Measurements from ENCODE around the gene CLDN4. TPM values are rescaled to one million over a fixed set of nuclear protein-coding genes. Genes with fewer than 3 reads are reported as not detected.
"Not testable (repeated sequence)": the region's sequence is repeated elsewhere in the genome, so short reads cannot be mapped to it uniquely, and the experiment has no call there.

Gene CLDN4
- total RNA-seq, 1 experiment from 2014 or later: 234 TPM

- no peaks in the 10 kb centered on the region for H3K36me3 ChIP-seq (ENCODE audit: control insufficient read depth in 1 of 2, insufficient read depth in 2 of 2, low read length in 2 of 2)
- H3K4me3 ChIP-seq (replicated peaks in 1 of 2; ENCODE audit: low read depth in 1 of 2, low read length in 2 of 2): no peak overlapping the region
- BruUV-seq (replicated peaks): no TSS peak
- H3K27me3 ChIP-seq (ENCODE audit: insufficient read depth, low read length): no peaks in the 10 kb centered on the region
- no peaks in the 10 kb centered on the region for H3K79me2 ChIP-seq (ENCODE audit: insufficient read depth, low read length)
- H3K4me2 ChIP-seq (ENCODE audit: low read length): no peak overlapping the region
- intact Hi-C loops (cut with micrococcal nuclease): no loop called here
- CTCF ChIA-PET: no interaction called here
- no peak for DNase-seq (ENCODE audit: low read depth, low spot score)
- RAD21 ChIA-PET (ENCODE audit: low non-redundant PET in 1 of 2, low total read pairs in 2 of 2, uncharacterized antibody in 2 of 2, unreplicated experiment in 2 of 2): interaction anchor here (0.6 to 0.9 kb wide), 2 partner anchors 20 to 22 kb away, joined by 3 to 5 read pairs; no protein-coding TSS in a partner anchor
- no peaks in the 10 kb centered on the region for H3K9me2 ChIP-seq (ENCODE audit: insufficient read depth)
- no peak for TF ChIP-seq FOSL1 (IDR thresholded peaks at IDR 0.05; ENCODE audit: low read depth)
- TF ChIP-seq, protein P1, sequence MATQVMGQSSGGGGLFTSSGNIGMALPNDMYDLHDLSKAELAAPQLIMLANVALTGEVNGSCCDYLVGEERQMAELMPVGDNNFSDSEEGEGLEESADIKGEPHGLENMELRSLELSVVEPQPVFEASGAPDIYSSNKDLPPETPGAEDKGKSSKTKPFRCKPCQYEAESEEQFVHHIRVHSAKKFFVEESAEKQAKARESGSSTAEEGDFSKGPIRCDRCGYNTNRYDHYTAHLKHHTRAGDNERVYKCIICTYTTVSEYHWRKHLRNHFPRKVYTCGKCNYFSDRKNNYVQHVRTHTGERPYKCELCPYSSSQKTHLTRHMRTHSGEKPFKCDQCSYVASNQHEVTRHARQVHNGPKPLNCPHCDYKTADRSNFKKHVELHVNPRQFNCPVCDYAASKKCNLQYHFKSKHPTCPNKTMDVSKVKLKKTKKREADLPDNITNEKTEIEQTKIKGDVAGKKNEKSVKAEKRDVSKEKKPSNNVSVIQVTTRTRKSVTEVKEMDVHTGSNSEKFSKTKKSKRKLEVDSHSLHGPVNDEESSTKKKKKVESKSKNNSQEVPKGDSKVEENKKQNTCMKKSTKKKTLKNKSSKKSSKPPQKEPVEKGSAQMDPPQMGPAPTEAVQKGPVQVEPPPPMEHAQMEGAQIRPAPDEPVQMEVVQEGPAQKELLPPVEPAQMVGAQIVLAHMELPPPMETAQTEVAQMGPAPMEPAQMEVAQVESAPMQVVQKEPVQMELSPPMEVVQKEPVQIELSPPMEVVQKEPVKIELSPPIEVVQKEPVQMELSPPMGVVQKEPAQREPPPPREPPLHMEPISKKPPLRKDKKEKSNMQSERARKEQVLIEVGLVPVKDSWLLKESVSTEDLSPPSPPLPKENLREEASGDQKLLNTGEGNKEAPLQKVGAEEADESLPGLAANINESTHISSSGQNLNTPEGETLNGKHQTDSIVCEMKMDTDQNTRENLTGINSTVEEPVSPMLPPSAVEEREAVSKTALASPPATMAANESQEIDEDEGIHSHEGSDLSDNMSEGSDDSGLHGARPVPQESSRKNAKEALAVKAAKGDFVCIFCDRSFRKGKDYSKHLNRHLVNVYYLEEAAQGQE (IDR thresholded peaks at IDR 0.05; ENCODE audit: low read depth): no peak
- no peak for ATAC-seq
- H3K4me1 ChIP-seq (ENCODE audit: control insufficient read depth in 1 of 2, insufficient read depth in 2 of 2, low read length in 2 of 2): peaks cover 9 to 24% of the 10 kb centered on the region in 2 experiments; a peak in 3 of 4 replicates
- POLR2A ChIA-PET: interaction anchor here (0.7 kb wide), 1 partner anchor 11 kb away, joined by 3 read pairs; no protein-coding TSS in a partner anchor
- no peak overlapping the region for H2AFZ ChIP-seq (ENCODE audit: low read depth, low read length, poor library complexity, severe bottlenecking)
- H3K27ac ChIP-seq (ENCODE audit: low read depth, low read length): no peak overlapping the region
- H3K9me3 ChIP-seq (ENCODE audit: control insufficient read depth in 1 of 2, insufficient read depth in 1 of 2, low read depth in 1 of 2, low read length in 2 of 2): no peaks in the 10 kb centered on the region
- H3K9ac ChIP-seq (ENCODE audit: low read length): no peak overlapping the region
- H4K20me1 ChIP-seq (ENCODE audit: insufficient read depth): no peaks in the 10 kb centered on the region
Measured at GRCh38 chr7:73789051-73789450, 41.7 kb upstream of the CLDN4 start.

GRCh38 chr7:73791170-73791690 is 39.6 kb upstream of the CLDN4 start:
- H3K27me3 ChIP-seq (ENCODE audit: insufficient read depth, low read length); H3K9me2 ChIP-seq (ENCODE audit: insufficient read depth); H3K4me2 ChIP-seq (ENCODE audit: low read length); CTCF ChIA-PET; ATAC-seq; H3K4me3 ChIP-seq (replicated peaks in 1 of 2; ENCODE audit: low read depth in 1 of 2, low read length in 2 of 2); BruUV-seq (replicated peaks); H2AFZ ChIP-seq (ENCODE audit: low read depth, low read length, poor library complexity, severe bottlenecking); H3K79me2 ChIP-seq (ENCODE audit: insufficient read depth, low read length); H3K27ac ChIP-seq (ENCODE audit: low read depth, low read length); H3K9me3 ChIP-seq (ENCODE audit: control insufficient read depth in 1 of 2, insufficient read depth in 1 of 2, low read depth in 1 of 2, low read length in 2 of 2); DNase-seq (ENCODE audit: low read depth, low spot score); H3K36me3 ChIP-seq (ENCODE audit: control insufficient read depth in 1 of 2, insufficient read depth in 2 of 2, low read length in 2 of 2); intact Hi-C loops (cut with micrococcal nuclease); RAD21 ChIA-PET (ENCODE audit: low non-redundant PET in 1 of 2, low total read pairs in 2 of 2, uncharacterized antibody in 2 of 2, unreplicated experiment in 2 of 2); H4K20me1 ChIP-seq (ENCODE audit: insufficient read depth); POLR2A ChIA-PET; H3K9ac ChIP-seq (ENCODE audit: low read length): not testable (repeated sequence)
- H3K4me1 ChIP-seq (ENCODE audit: control insufficient read depth in 1 of 2, insufficient read depth in 2 of 2, low read length in 2 of 2): peaks cover 12 to 31% of the 10 kb centered on the region in 2 experiments

DNA sequence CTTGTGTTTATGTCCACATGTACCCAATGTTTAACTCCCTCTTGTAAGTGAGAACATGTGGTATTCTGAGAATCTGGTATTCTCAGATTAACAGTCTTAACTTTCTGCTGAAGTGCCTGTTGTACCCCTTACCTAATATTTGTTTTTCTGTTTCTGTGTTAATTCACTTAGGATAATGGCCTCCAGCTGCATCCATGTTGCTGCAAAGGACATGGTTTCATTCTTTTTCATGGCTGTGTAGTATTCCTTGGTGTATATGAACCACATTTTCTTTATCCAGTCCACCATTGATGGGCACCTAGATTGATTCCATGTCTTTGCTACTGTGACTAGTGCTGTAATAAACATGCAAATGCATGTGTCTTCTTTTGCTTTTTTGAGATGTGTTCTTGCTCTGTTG is 35.6 kb upstream of the CLDN4 start:
- H3K4me1 ChIP-seq (ENCODE audit: control insufficient read depth in 1 of 2, insufficient read depth in 2 of 2, low read length in 2 of 2): peaks cover 20 to 43% of the 10 kb centered on the region in 2 experiments
- H2AFZ ChIP-seq (ENCODE audit: low read depth, low read length, poor library complexity, severe bottlenecking); ATAC-seq; CTCF ChIA-PET; H3K4me3 ChIP-seq (replicated peaks in 1 of 2; ENCODE audit: low read depth in 1 of 2, low read length in 2 of 2); H3K27ac ChIP-seq (ENCODE audit: low read depth, low read length); BruUV-seq (replicated peaks); H3K36me3 ChIP-seq (ENCODE audit: control insufficient read depth in 1 of 2, insufficient read depth in 2 of 2, low read length in 2 of 2); H3K4me2 ChIP-seq (ENCODE audit: low read length); H3K79me2 ChIP-seq (ENCODE audit: insufficient read depth, low read length); H3K9me2 ChIP-seq (ENCODE audit: insufficient read depth); DNase-seq (ENCODE audit: low read depth, low spot score); H3K9me3 ChIP-seq (ENCODE audit: control insufficient read depth in 1 of 2, insufficient read depth in 1 of 2, low read depth in 1 of 2, low read length in 2 of 2); intact Hi-C loops (cut with micrococcal nuclease); H4K20me1 ChIP-seq (ENCODE audit: insufficient read depth); H3K9ac ChIP-seq (ENCODE audit: low read length); H3K27me3 ChIP-seq (ENCODE audit: insufficient read depth, low read length): not testable (repeated sequence)
- POLR2A ChIA-PET: interaction anchor here (1.1 to 1.3 kb wide), 2 partner anchors 33 to 189 kb away, joined by 3 read pairs; no protein-coding TSS in a partner anchor
- RAD21 ChIA-PET (ENCODE audit: low non-redundant PET in 1 of 2, low total read pairs in 2 of 2, uncharacterized antibody in 2 of 2, unreplicated experiment in 2 of 2): interaction anchor here in 1 of 2 experiments (0.6 kb wide), 1 partner anchor 57 kb away, joined by 4 read pairs; no protein-coding TSS in a partner anchor

Data from HCT116 (cell line).